ENCODE measurements around the gene RHOB.
"Not testable (repeated sequence)": the region's sequence is repeated elsewhere in the genome, so short reads cannot be mapped to it uniquely, and the experiment has no call there.

Gene RHOB

GRCh38 chr2:20452551-20452950 is 5.7 kb downstream of the RHOB start:
- H3K4me1 ChIP-seq (ENCODE audit: control insufficient read depth, insufficient read depth, low read length, poor library complexity, severe bottlenecking): peaks cover 6% of the 10 kb centered on the region
- no peaks in the 10 kb centered on the region for H3K27me3 ChIP-seq (replicated peaks; ENCODE audit: control insufficient read depth, insufficient read depth, low read length, poor library complexity, severe bottlenecking)
- H3K36me3 ChIP-seq (ENCODE audit: control insufficient read depth, insufficient read depth, low read length): no peaks in the 10 kb centered on the region
- H3K9me3 ChIP-seq (ENCODE audit: control insufficient read depth, low read length): no peaks in the 10 kb centered on the region
- no peak overlapping the region for H3K4me3 ChIP-seq (ENCODE audit: insufficient read depth, low read depth, low read length, poor library complexity, severe bottlenecking)
- no peak for DNase-seq
- H3K27ac ChIP-seq (ENCODE audit: insufficient read depth, low read length, poor library complexity, severe bottlenecking): no peak overlapping the region

GRCh38 chr2:20453087-20453486 is 6.2 kb downstream of the RHOB start:
- H3K36me3 ChIP-seq (ENCODE audit: control insufficient read depth, insufficient read depth, low read length): no peaks in the 10 kb centered on the region
- H3K27ac ChIP-seq (ENCODE audit: insufficient read depth, low read length, poor library complexity, severe bottlenecking): no peak overlapping the region
- peaks cover under 1% of the 10 kb centered on the region for H3K4me1 ChIP-seq (ENCODE audit: control insufficient read depth, insufficient read depth, low read length, poor library complexity, severe bottlenecking)
- H3K27me3 ChIP-seq (replicated peaks; ENCODE audit: control insufficient read depth, insufficient read depth, low read length, poor library complexity, severe bottlenecking): peaks cover 3% of the 10 kb centered on the region
- no peak overlapping the region for H3K4me3 ChIP-seq (ENCODE audit: insufficient read depth, low read depth, low read length, poor library complexity, severe bottlenecking)
- no peak for DNase-seq
- H3K9me3 ChIP-seq (ENCODE audit: control insufficient read depth, low read length): no peaks in the 10 kb centered on the region

- Histone ChIP-seq H3K4me3 (ENCODE audit: insufficient read depth, low read depth, low read length, poor library complexity, severe bottlenecking) (no peak overlapping the region), H3K27ac (ENCODE audit: insufficient read depth, low read length, poor library complexity, severe bottlenecking) (no peak overlapping the region), H3K36me3 (ENCODE audit: control insufficient read depth, insufficient read depth, low read length) (no peaks in the 10 kb centered on the region), H3K4me1 (ENCODE audit: control insufficient read depth, insufficient read depth, low read length, poor library complexity, severe bottlenecking) (no peaks in the 10 kb centered on the region), H3K9me3 (ENCODE audit: control insufficient read depth, low read length) (no peaks in the 10 kb centered on the region), H3K27me3 (replicated peaks; ENCODE audit: control insufficient read depth, insufficient read depth, low read length, poor library complexity, severe bottlenecking) (peaks cover 3% of the 10 kb centered on the region)
- no peak for DNase-seq
Measured at GRCh38 chr2:20454036-20454981, 7.4 kb downstream of the RHOB start.

GRCh38 chr2:20455076-20455587 is 8.3 kb downstream of the RHOB start:
- no peaks in the 10 kb centered on the region for H3K4me1 ChIP-seq (ENCODE audit: control insufficient read depth, insufficient read depth, low read length, poor library complexity, severe bottlenecking)
- DNase-seq: no peak
- no peaks in the 10 kb centered on the region for H3K9me3 ChIP-seq (ENCODE audit: control insufficient read depth, low read length)
- peaks cover 3% of the 10 kb centered on the region for H3K27me3 ChIP-seq (replicated peaks; ENCODE audit: control insufficient read depth, insufficient read depth, low read length, poor library complexity, severe bottlenecking)
- no peak overlapping the region for H3K4me3 ChIP-seq (ENCODE audit: insufficient read depth, low read depth, low read length, poor library complexity, severe bottlenecking)
- H3K27ac ChIP-seq (ENCODE audit: insufficient read depth, low read length, poor library complexity, severe bottlenecking): no peak overlapping the region
- H3K36me3 ChIP-seq (ENCODE audit: control insufficient read depth, insufficient read depth, low read length): no peaks in the 10 kb centered on the region

GRCh38 chr2:20456116-20456571 is 9.3 kb downstream of the RHOB start:
- no peaks in the 10 kb centered on the region for H3K36me3 ChIP-seq (ENCODE audit: control insufficient read depth, insufficient read depth, low read length)
- H3K27me3 ChIP-seq (replicated peaks; ENCODE audit: control insufficient read depth, insufficient read depth, low read length, poor library complexity, severe bottlenecking): peaks cover 3% of the 10 kb centered on the region
- DNase-seq: no peak
- no peak overlapping the region for H3K4me3 ChIP-seq (ENCODE audit: insufficient read depth, low read depth, low read length, poor library complexity, severe bottlenecking)
- no peak overlapping the region for H3K27ac ChIP-seq (ENCODE audit: insufficient read depth, low read length, poor library complexity, severe bottlenecking)
- H3K9me3 ChIP-seq (ENCODE audit: control insufficient read depth, low read length): no peaks in the 10 kb centered on the region
- H3K4me1 ChIP-seq (ENCODE audit: control insufficient read depth, insufficient read depth, low read length, poor library complexity, severe bottlenecking): no peaks in the 10 kb centered on the region

- no peaks in the 10 kb centered on the region for H3K4me1 ChIP-seq (ENCODE audit: control insufficient read depth, insufficient read depth, low read length, poor library complexity, severe bottlenecking)
- no peaks in the 10 kb centered on the region for H3K36me3 ChIP-seq (ENCODE audit: control insufficient read depth, insufficient read depth, low read length)
- no peaks in the 10 kb centered on the region for H3K9me3 ChIP-seq (ENCODE audit: control insufficient read depth, low read length)
- H3K27ac ChIP-seq (ENCODE audit: insufficient read depth, low read length, poor library complexity, severe bottlenecking): no peak overlapping the region
- no peak for DNase-seq
- H3K27me3 ChIP-seq (replicated peaks; ENCODE audit: control insufficient read depth, insufficient read depth, low read length, poor library complexity, severe bottlenecking): peaks cover 3% of the 10 kb centered on the region
- H3K4me3 ChIP-seq (ENCODE audit: insufficient read depth, low read depth, low read length, poor library complexity, severe bottlenecking): no peak overlapping the region
Measured at GRCh38 chr2:20456636-20457426, 10.0 kb downstream of the RHOB start.

- Histone ChIP-seq H3K36me3 (ENCODE audit: control insufficient read depth, insufficient read depth, low read length) (no peaks in the 10 kb centered on the region), H3K4me3 (ENCODE audit: insufficient read depth, low read depth, low read length, poor library complexity, severe bottlenecking) (no peak overlapping the region), H3K4me1 (ENCODE audit: control insufficient read depth, insufficient read depth, low read length, poor library complexity, severe bottlenecking) (no peaks in the 10 kb centered on the region), H3K9me3 (ENCODE audit: control insufficient read depth, low read length) (no peaks in the 10 kb centered on the region), H3K27ac (ENCODE audit: insufficient read depth, low read length, poor library complexity, severe bottlenecking) (no peak overlapping the region), H3K27me3 (replicated peaks; ENCODE audit: control insufficient read depth, insufficient read depth, low read length, poor library complexity, severe bottlenecking) (peaks cover 3% of the 10 kb centered on the region)
- DNase-seq: no peak
Measured at GRCh38 chr2:20457661-20458630, 11.1 kb downstream of the RHOB start.

GRCh38 chr2:20458737-20459484 is 12.0 kb downstream of the RHOB start:
- H3K4me3 ChIP-seq (ENCODE audit: insufficient read depth, low read depth, low read length, poor library complexity, severe bottlenecking); H3K9me3 ChIP-seq (ENCODE audit: control insufficient read depth, low read length); H3K27ac ChIP-seq (ENCODE audit: insufficient read depth, low read length, poor library complexity, severe bottlenecking); H3K36me3 ChIP-seq (ENCODE audit: control insufficient read depth, insufficient read depth, low read length); DNase-seq; H3K4me1 ChIP-seq (ENCODE audit: control insufficient read depth, insufficient read depth, low read length, poor library complexity, severe bottlenecking); H3K27me3 ChIP-seq (replicated peaks; ENCODE audit: control insufficient read depth, insufficient read depth, low read length, poor library complexity, severe bottlenecking): not testable (repeated sequence)

Data from effector memory CD4-positive, alpha-beta T cell (primary cell).